EH (cell line): Measurements from ENCODE around the gene GPR89A.
"Not testable (repeated sequence)": the region's sequence is repeated elsewhere in the genome, so short reads cannot be mapped to it uniquely, and the experiment has no call there.

Experiments
- DNase-seq: peaks from one replicate; pipeline ENCODE4 v3.0.0-alpha.2; 2015; ENCODE audit warnings: low read depth

GPR89A gene

DNA sequence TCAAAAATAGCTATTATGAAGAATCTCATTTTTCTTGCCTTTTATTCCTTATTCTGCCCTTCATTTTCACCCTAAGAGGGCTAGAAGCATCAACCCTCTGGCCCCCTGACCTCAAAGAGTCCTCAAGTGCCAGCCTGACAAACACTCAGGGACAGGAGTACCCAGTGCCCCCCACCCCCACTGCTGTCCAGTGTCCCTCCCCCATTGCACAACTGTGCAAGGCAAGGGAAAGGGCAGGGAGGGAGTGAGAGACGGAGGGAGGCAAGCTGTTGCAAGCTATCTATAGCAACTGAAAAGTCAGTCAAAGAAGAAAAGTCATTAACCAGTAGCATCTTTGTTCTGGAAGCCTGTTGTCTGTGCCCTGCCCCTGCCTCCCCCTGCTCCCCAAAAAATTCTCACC lies 78.3 kb downstream of the GPR89A start:
- not testable (repeated sequence) for DNase-seq

DNA sequence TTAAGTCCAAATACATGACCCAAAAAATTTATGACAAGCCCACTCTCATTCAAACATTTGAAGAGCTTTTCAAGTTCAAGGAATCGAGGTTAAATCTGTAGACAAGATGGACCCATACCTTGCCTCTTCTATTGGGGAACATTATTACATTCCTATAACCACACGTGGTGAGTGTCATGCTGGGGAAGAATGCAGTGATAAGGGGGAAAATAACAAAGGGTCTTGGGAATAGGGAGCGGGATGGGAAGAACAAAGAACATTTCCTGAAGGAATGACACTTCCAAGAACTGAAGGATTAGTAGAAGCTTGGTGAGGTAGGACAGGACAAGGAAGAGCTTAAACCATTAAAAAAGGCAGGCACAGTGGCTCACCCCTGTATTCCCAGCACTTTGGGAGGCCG lies 80.5 kb downstream of the GPR89A start:
- no peak for DNase-seq

DNA sequence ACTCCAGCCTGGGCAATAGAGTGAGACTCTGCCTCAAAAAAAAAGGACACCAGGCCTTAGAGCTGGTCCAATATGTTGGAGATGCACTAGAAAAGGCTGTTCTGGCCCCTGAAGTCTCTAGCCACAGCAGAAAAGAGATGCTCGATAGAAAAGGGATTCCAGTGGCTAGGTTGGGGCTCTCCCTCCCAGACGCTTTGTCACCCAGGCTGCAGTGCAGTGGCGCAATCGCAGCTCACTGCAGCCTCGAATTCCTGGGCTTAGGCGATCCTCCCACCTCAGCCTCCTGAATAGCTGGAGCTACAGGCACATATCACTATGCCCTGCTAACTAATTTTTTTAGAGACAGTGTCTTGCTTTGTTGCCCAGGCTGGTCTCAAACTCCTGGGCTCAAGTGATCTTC lies 81.1 kb downstream of the GPR89A start:
- DNase-seq = no peak

DNA sequence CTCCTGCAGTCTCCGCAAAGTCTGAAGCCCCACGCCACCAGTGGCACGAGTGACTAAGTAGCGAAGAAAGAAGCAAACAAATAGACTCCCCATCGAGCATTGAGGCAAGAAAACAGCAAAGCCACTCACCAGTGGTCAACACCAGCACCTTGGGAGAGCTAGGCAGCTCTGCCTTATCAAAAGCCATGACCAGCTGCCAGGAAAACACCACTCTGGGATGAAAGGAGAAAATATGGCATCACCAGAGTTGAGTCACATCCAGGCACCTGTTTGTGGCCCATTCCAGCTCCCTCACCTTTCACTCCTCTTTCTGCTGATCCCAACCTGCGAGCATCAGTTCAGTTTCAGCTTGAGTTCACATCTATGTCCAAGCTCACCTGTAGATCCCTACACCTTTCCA lies 82.1 kb downstream of the GPR89A start:
- no peak for DNase-seq

DNA sequence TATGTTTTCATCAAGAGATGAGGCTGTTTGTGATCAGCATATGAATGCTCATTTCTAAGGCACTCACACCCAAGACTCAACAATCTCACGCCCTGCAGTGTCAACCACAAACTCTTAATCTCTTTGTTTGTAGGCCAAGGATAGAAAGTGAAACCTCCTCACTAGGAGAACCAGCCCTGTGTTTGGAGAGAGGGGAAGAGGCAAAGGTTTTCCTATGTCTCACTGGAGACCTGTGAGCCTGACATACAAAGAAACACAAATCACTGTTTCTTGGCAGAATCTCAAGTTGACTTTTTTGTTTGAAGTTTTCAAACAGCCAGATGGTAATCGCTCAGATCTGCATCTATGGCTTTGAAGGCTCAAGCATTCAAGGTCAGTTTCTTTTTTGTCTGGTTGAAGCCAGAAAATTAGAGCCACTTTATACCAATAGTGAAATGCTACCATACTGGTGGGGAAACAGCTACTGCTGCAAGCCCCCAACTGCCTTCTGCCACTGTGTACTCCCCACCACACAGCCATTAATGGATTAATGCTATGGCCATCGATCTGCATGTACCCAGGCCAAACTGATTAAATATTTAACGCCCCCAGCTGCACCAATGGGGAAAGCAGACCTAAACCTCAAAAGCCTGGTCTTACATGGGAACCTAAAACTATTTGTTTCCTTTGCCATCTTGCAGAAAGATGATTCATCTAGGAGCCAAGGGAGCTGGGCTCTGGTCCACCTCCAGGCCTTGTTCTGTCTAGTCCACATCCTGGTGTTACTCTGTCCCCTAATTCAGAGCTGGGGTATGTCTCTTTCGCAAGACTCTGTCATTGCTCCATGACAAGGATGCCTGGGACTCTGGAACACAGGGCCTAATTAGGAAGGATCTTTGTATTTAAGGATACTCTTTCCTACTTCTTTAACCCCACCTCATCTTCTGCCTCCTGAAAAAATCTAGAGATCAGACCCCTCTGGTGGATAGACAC lies 83.1 kb downstream of the GPR89A start:
- DNase-seq = peak; percentile 90

DNA sequence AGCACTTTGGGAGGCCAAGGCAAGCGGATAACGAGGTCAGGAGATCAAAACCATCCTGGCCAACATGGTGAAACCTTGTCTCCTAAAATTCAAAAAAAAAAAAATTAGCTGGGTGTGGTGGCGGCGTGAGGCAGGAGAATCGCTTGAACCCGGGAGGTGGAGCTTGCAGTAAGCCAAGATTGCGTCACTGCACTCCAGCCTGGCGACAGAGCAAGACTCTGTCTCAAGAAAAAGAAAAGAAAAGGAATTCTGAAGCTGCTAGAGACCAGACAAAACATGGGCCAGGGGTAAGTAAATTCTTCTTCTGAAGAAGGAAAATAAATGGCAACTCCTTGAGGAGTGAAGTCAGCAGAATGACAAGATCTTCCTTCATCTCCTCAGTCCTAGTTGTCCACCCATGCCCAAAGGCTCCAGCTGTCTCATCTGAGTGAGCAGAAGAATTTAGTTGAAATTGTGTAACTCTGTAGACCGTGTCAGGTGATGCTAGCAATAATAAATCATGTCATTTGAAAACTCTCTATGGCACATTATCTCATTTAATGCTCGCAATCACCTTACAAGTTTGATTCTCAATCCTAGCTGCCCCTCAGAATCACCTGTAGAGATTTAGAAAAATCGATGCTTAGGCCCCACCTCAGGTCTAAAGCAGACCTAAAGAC lies 85.1 kb downstream of the GPR89A start:
- DNase-seq = no peak

DNA sequence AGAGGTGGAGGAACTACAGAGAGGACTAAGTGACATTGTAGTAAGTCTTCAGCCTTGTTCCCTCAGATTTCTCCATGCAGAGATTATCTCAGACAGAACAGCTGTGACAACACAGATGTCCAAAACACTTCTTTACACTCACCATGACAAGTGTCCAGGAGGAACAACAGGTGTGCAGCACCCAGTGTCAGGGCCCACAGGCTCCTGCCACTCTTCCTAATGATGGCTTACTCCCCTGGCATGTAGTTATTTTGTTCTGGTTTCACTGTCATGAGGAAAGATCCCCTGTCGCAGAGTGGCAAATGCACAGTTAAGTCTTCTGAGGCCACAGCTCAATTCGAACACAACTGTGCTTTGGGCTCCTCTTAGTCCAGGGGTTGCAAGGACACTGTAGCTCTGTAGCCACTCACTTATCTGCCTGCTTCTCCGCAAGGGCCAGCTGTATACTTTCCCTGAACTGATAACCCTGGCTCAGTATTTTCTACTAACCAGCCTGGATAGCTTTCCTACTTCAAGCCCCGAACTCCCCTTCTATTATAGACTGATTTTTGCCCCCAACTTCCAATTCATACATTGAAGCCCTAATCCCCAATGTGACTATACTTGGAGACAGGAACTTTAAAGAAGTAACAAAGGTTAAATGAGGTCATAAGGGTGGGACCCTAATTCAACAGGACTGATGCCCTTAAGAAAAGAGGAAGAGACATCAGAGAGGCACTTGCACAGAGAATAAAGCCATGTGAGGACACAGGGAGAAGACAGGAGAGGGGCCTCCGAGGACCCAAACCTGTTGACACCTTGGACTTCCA lies 88.2 kb downstream of the GPR89A start:
- DNase-seq = no peak

DNA sequence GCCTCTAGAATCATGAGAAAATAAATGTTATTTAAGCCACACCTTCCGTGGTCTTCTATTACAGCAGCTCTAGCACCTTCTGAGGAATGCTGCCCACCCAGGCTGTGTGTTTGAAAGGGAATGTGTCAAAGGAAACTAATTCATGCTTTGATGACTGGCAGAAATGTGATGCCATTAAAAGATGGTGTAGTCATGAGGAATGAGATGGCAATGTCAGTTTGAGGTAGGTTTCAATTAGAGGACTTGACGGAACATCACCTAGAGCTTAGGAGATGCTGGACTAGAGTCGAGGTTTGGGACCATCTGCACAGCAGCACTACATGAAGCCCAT lies 88.8 kb downstream of the GPR89A start:
- DNase-seq = no peak

DNA sequence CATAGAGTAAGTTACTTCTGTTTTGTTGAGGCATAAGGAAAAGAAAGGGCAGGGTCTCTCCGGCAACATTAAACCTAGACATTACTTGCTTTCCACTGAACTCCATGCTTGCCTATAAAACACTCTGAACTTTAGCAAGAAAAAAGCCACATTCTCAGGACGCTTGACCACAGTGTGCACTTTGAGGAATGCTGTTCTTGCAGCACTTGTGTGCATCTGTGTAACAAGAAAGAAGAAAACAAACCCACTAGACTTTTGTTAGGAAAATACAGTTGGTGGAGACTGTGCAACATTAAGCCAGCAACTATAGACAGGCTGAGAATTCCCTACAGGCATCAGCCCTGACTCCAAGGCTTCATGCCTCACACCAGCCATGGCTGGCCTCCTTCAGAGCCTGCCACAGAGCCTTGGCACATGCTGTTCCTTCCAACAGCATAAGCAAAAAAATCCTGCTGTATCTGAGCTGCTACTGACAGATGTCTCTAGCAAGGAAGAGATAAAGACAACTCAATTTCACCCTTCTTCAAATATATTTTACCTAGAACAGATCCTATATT lies 93.6 kb downstream of the GPR89A start:
- DNase-seq = peak; percentile 54

DNA sequence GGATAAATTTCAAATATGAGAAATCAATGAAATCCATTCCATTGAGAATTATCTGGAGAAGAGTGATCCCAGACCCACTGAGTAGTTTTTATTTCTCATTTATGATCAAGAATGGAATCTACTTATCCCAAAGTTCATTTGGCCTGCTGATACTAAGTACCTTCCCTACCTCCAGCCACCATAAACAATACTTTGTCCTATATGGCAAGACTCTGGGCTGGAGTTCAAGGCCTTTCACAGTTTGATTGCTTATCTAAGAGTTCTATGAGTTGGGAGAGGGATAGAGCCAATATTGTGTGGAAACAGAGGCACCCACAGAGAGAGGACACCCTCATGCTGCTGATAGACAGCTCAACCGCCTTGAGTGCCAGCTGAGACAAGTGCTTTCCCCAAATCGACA lies 94.3 kb downstream of the GPR89A start:
- DNase-seq = no peak

DNA sequence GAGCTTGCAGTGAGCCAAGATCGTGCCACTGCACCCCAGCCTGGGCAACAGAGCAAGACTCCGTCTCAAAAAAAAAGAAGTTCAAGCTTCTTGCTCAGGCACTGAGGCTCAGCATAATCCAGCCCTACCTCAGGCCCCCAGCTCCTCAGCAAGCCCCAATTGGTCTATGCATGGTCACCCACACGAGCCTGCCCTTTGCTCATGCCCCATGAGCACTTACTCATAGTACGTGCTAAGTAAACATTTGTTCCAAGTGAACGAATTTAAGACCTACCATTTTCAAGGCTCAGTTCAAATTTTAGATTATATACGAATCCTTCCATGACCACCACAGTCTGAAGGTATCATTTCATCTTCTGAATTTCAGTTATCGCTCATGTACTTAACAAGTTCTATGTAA lies 95.0 kb downstream of the GPR89A start:
- no peak for DNase-seq

DNA sequence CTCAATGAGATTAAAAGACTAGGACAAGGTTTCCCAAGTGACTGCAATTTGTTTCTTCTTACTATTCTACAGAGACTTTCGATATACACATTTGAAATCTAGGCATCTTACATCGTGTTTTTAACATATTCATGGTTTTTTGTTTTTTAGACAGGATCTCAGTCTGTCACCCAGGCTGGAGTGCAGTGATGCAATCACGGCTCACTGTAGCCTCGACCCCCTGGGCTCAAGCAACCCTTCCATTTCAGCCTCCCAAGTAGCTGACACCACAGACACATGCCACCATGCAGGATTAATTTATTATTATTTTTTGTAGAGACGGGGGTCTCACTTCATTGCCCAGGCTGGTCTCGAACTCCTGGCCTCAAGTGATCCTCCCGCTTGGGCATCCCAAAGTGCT lies 97.8 kb downstream of the GPR89A start:
- no peak for DNase-seq

DNA sequence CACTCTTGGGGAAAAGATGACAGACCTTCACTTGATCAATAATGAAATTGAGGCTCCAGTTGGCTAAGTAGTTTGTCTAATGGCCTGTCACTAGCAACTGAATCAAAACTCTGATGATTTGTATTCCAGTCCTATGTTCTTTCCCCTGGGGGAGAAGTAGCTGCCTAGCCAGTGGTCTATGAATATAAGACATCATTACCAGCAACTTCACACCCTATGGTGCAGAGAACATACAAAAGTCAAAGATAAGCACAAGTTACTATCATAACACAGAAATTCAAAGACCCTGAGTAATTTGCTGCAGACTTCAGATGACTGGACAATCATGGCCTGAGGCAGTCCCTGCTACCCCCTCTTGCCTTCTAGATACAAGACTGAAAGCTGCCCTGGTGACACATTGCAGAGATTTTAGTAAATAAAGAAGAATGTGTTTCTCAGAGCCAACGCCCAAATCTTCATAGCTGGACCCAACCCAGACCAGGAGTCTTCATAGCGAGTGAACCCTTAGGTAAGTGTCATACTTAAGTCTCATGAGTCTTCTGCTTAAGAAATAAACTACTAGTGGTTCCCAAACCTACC lies 98.4 kb downstream of the GPR89A start:
- DNase-seq = peak; percentile 90

DNA sequence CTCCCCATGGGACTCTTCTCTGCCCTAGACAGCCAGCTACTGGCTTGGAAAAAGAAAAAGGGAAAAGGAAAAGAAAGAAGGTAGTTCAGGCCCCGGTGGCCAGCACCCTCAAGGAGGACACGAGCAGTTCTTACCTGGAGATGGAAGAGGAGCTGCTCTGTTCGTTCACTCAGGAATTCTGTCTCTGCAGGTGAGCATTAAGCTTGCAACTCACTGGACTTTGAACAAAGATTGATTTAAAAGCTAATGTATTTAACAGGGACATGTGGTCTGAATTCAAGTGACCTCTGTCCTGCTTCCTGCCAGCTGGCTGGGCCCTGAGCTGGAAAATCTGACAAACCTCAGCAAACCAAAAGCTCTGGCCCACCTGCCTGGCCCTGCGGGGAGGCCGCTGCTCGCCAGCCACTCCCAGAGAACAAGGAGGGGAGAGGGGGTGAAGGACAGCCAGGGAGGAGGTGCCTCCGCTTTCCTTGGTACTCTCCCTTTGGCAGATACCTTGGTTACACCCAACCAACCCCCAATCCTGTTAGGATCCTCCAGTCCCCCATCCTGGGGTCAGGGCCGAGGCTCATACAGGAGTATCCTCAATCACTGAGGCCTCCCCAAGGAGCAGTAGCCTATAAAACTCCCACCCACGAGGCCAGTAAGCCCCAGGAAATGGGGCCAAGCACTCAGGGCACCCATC lies 99.5 kb downstream of the GPR89A start, which contains the start of gene PDZK1:
Gene PDZK1 (minus strand): TSS at position 186 of the 685 bp plus-strand sequence. CDS start 19,347 bp downstream, outside the sequence.
- DNase-seq = no peak

DNA sequence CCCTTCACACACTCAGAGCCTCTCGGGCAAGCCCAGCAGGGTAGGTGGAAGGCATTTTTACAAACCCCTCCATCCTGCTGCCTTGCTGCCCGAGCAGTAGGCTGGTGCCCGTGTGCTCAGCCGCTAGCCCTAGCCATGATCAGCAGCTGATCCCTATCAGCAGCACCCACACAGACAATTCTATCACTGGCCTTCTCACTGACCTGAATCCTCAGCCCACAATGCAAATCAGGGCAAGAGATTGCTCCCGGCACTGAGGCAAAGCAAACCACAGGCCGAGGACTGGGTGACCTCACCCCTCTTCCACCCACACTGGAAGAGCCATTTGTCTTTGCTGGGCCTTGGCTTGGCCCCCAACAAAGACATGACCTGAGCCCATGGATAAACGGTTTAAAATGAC lies 100.3 kb downstream of the GPR89A start:
- no peak for DNase-seq

DNA sequence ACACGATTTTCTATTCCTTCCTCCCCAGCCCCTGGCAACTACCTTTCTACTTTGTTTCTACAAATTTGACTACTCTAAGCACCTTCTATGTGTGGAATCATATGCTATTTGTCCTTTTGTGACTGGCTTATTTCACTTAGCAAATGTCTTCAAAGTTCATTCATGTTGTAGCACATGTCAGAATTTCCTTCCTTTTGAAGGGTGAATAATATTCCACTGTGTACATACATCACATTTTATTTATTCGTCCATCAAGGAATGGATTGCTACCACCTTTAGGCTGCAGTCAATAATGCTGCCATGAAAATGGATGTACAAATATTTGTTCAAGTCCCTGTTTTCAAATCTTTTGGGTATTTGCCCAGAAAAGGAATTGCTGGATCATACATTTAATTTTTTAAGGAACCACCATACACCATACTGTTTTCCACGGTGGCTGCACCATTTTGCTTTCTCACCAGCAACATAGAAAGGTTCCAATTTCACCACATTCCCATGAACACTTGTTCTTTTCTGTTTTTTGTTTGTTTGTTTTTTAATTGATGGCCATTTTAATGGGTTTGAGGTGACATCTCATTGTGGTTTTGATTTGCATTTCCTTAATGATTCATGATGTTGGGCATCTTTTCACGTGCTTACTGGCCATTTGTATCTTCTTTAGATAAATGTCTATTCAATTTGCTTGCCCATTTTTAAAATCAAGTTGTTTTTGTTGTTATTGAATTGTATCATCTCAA lies 102.7 kb downstream of the GPR89A start:
- DNase-seq = no peak

DNA sequence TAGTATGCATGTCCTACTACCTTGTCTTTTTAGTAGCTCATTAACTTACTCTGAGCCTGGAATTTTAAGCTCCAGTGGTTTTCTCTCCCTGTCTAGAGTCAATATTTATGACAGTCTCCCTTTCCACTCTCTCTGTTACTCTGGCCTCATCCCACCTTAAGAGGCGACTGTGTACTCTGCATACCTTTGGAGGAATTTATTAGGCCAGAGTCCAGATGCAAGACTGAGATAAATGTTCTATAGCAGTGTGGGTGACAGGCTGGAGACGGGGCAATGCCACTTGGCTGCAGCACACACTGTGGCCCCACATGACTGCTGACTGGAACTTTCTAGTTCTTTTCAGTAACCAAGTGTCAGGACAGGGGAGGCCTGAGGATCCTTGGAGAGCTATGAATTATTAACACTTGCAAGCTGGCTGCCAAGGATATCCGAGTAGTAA lies 103.4 kb downstream of the GPR89A start:
- DNase-seq = no peak

DNA sequence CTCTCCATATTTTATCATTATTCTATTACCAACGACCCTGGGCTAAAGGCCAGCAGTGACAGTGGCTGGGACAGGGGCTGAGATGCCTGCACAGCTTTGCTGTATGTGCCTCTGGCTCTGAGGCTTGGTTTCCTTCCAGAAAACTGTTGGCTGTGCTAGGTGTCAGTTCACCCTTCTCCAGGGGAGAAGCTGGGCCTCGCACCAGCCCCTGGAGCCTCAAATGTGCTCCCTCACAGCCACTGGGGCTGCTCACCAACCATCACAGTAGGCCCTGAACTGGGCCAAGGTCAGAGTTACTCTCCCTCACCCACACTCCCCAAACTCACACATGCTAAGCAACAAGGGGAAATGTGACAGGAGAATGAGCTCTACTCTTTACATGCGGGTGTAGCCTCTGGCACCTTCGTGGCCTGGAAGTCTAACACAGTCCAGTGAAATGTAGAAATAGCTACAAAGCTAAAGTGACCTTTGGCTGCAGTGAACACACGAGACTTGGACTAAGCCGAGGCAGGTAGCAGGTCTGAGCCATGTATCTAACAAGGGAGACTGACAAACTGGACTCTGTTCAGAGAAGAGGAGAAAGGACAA lies 106.8 kb downstream of the GPR89A start:
- no peak for DNase-seq

DNA sequence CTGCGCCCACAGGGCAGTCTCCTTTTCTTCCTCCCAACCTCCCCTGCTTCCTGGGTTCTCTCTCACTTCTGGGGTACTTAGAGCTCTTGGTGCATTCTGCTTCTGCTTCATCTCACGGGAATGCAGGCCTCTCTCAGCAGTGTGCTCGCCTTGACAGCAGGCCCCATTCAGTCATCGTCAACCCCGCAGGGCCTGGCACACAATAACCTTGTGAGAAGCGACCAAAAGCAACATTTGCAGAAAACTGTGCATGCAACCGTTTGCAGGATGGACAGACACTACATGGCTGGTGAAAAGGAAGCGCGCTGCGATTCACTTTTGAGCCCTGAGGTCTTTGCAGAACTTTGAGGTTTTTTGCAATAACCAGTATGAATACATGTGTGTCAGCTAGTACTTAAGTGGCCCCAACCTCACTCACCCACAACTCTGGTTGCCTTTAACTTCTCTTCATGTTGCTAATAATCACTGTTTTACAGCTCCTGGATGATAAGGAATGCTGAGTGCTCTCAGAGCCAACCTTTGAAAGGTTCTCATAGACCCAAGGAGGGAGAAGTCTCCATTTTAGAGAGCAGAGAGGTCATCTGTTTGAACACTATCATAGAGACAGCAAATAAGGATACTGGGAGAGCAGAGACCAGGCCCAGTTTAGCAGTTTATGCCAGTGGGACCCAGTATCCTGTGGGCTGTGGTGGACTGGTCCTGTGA lies 109.0 kb downstream of the GPR89A start:
- peak; percentile 62 for DNase-seq
